Uterus (tissue), 4 donors: Measurements from ENCODE around the gene ATP11A. TPM values are rescaled to one million over a fixed set of nuclear protein-coding genes. Genes with fewer than 3 reads are reported as not detected.
A peak's percentile ranks its signal among the peaks of the same experiment; 100 is the strongest.

Experiments
- DNase-seq, 2 donors: peaks; one replicate each; pipeline ENCODE4 v3.0.0-alpha.2; 2019 to 2020
- H3K27ac ChIP-seq, 2 donors: fragments of 200-600 bp; sonication (generic); 1 replicate in 1 of 2; 2 replicates in 1 of 2; pipeline ENCODE4 v1.5.1; 2016 to 2018
- H3K27me3 ChIP-seq, 2 donors: fragments of 200-600 bp; sonication (generic); one replicate each; pipeline ENCODE4 v1.5.1; 2018 to 2019; ENCODE audit warnings: control low read depth in 1 of 2
- H3K36me3 ChIP-seq, 2 donors: fragments of 200-600 bp; sonication (generic); one replicate each; pipeline ENCODE4 v1.5.1; 2019; ENCODE audit warnings: control low read depth in 1 of 2
- H3K4me1 ChIP-seq, 2 donors: fragments of 200-600 bp; sonication (generic); one replicate each; pipeline ENCODE4 v1.5.1; 2018 to 2019; ENCODE audit warnings: control low read depth in 1 of 2
- H3K4me3 ChIP-seq, 2 donors: fragments of 200-600 bp; sonication (generic); 1 replicate in 1 of 2; 2 replicates in 1 of 2; pipeline ENCODE4 v1.5.1; 2018 to 2019; ENCODE audit warnings: mild to moderate bottlenecking in 1 of 2
- H3K9me3 ChIP-seq, 2 donors: fragments of 200-600 bp; sonication (generic); one replicate each; pipeline ENCODE4 v1.5.1; 2019; ENCODE audit warnings: control low read depth in 1 of 2
- CTCF ChIP-seq, 4 experiments: fragments of 200-600 bp in 2 of 4; fragments of 450-650 bp in 2 of 4; sonication (generic) in 2 of 4; IDR thresholded peaks; one replicate each; pipeline ENCODE4 v1.5.1; 2016 to 2019; ENCODE audit warnings: antibody characterized with exemption in 4 of 4, mild to moderate bottlenecking in 2 of 4, moderate library complexity in 1 of 4
- POLR2A ChIP-seq, 2 donors: fragments of 450-650 bp; IDR thresholded peaks; one replicate each; pipeline ENCODE4 v1.6.1; 2016; ENCODE audit warnings: antibody characterized with exemption in 2 of 2, mild to moderate bottlenecking in 1 of 2, moderate library complexity in 1 of 2
- intact Hi-C: fragments of 100-400 bp; cut with DNase I; formaldehyde crosslinking; loops from one replicate; pipeline ENCODE4 v1.15.1; 2023; ENCODE audit warnings: low total_unique reads
- total RNA-seq, 4 donors: library from RNA; depleted of rRNA in 3 of 4; stranded (reverse); fragments of >200 nt in 3 of 4; gene quantifications; one replicate each; pipeline versions ENCODE4 v1.1.0 to v1.2.4, GENCODE V29; 2014 to 2023
- donor health status: DM: yes; HTN: yes; CAD: no.

ATP11A gene
- 100 to 1,000 TPM in 1 of 4 donors, 10 to 100 TPM in 3; 12.8 to 149 (median 22.8) TPM for total RNA-seq

DNA sequence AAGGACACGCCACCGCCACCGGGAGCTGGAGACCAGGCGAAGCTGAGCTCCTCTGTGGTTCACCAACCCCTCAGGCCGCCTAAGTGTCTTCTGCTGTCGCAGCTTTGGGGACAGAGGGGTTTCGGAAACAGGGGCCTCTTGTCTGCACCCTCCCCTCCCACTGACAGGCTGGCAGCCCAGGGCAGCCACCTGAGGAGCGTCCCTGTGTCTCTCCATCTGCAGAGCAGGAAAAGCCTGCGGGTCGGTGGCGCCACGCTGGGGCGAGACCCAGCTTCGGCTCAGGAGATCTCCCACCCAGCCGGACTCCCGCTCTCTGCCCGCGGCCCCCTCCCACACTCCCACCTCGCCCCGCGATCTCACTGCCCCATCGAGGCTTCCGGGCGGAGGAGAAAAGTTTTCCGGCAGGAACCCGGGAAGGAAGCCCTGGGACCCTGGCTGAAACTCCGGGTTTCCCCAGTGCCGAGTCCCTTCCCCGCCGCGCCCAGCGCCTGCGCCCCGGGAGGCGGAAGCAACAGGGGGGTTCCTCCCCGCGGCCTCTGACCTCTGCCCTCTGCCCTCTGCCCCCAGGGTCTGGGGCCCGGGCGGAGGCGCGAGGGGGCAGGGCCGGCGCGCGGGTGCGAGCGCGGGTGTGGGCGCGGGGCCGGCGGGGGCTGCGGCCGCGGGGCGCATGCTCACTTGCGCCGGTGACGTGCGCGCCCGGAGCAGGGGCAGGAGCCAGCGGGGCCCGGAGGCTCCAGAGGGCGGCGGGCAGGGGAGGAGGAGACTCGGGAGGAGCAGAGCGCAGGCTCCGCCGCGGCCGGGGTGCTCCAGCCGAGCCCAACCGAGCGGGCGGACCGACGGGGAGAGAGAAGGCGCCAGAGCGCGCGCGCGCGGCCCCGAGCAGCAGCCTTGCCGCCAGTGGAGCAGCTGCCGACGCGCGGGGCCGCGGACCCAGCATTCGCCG lies at the start of gene ATP11A:
ATP11A (plus strand) TSS at position 736 of the 943 bp plus-strand sequence. CDS start 379 bp downstream, outside the sequence.
- peak within 1 kb of the TSS; percentile 92 to 94 for H3K27ac ChIP-seq
- no peaks in the 10 kb centered on the region for H3K27me3 ChIP-seq
- intact Hi-C loops: no loop called here
- no peaks in the 10 kb centered on the region for H3K36me3 ChIP-seq
- TF ChIP-seq POLR2A (IDR thresholded peaks at IDR 0.05): peak; percentile 97 to 99
- no peak for TF ChIP-seq CTCF (IDR thresholded peaks at IDR 0.05)
- H3K4me3 ChIP-seq: peak within 1 kb of the TSS; percentile 64 to 67
- peak; percentile 92 to 94 for DNase-seq
- H3K4me1 ChIP-seq: no peaks in the 10 kb centered on the region
- no peaks in the 10 kb centered on the region for H3K9me3 ChIP-seq

DNA sequence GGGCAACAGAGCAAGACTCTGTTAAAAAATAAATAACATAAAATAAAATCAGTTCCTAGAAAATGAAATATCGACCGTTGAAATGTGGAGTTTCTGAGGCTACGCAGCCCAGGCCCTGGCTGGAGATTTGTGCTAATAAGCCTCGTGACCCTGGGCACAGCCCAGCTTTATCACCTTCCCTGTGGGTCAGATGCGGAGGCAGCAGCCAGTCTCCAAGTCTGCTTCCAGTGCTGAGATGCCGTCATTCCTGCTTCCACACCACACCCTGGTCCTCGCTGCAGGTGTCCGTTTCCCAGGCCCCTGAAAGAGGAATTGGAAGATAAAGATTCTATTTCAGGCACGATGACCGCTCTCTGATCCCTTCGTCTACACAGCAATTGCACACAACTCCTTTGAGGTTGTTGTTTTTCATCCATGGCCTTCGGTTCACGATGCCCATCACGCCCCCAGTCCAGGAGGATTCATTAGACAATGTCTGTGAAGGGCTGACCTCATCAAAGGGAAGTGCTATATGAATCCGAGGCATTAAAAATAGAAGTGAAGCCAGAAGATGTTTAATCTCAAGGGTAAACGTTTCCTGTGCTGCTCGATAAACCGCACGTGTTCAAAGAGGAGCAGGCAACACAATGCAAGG lies 48.3 kb upstream of the ATP11A start:
- Histone ChIP-seq H3K4me3 (no peak overlapping the region), H3K27ac (no peak overlapping the region), H3K9me3 (no peaks in the 10 kb centered on the region), H3K36me3 (no peaks in the 10 kb centered on the region), H3K4me1 (no peaks in the 10 kb centered on the region), H3K27me3 (no peaks in the 10 kb centered on the region)
- intact Hi-C loops: loop anchor here (5.0 kb wide), 1 partner anchor 236 kb away; no protein-coding TSS in a partner anchor
- peak in 1 of 2 donors; percentile 10 for DNase-seq
- TF ChIP-seq CTCF (IDR thresholded peaks at IDR 0.05) (no peak), POLR2A (IDR thresholded peaks at IDR 0.05) (no peak)

GRCh38 chr13:112642090-112642460 lies 47.8 kb upstream of the ATP11A start:
- Histone ChIP-seq H3K27me3 (no peaks in the 10 kb centered on the region), H3K27ac (no peak overlapping the region), H3K36me3 (no peaks in the 10 kb centered on the region), H3K4me3 (no peak overlapping the region), H3K9me3 (no peaks in the 10 kb centered on the region), H3K4me1 (no peaks in the 10 kb centered on the region)
- peak in 1 of 2 donors; percentile 7 for DNase-seq
- intact Hi-C loops: loop anchor here (5.0 kb wide), 1 partner anchor 235 kb away; no protein-coding TSS in a partner anchor
- no peak for TF ChIP-seq POLR2A (IDR thresholded peaks at IDR 0.05)
- TF ChIP-seq CTCF (IDR thresholded peaks at IDR 0.05): no peak

GRCh38 chr13:112643759-112644459 lies 45.9 kb upstream of the ATP11A start:
- no peaks in the 10 kb centered on the region for H3K27me3 ChIP-seq
- intact Hi-C loops: loop anchor here (5.0 kb wide), 1 partner anchor 233 kb away; no protein-coding TSS in a partner anchor
- no peak overlapping the region for H3K27ac ChIP-seq
- DNase-seq: peak in 1 of 2 donors; percentile 11
- no peaks in the 10 kb centered on the region for H3K4me1 ChIP-seq
- H3K9me3 ChIP-seq: no peaks in the 10 kb centered on the region
- H3K36me3 ChIP-seq: no peaks in the 10 kb centered on the region
- no peak overlapping the region for H3K4me3 ChIP-seq
- no peak for TF ChIP-seq POLR2A (IDR thresholded peaks at IDR 0.05)

GRCh38 chr13:112645327-112645914 lies 44.4 kb upstream of the ATP11A start:
- no peaks in the 10 kb centered on the region for H3K9me3 ChIP-seq
- DNase-seq: peak in 1 of 2 donors; percentile 6

More at GRCh38 chr13:112645327-112645914, 44.4 kb upstream of the ATP11A start:
- Histone ChIP-seq H3K27ac (no peak overlapping the region), H3K36me3 (no peaks in the 10 kb centered on the region), H3K4me3 (no peak overlapping the region), H3K27me3 (no peaks in the 10 kb centered on the region), H3K4me1 (no peaks in the 10 kb centered on the region)
- intact Hi-C loops: no loop called here
- no peak for TF ChIP-seq CTCF (IDR thresholded peaks at IDR 0.05)
- TF ChIP-seq POLR2A (IDR thresholded peaks at IDR 0.05): no peak
